B cell (primary cell): ENCODE data around the gene PLA2G4D. TPM values are rescaled to one million over a fixed set of nuclear protein-coding genes. Genes with fewer than 3 reads are reported as not detected.

Experiments
- ATAC-seq: fragments of 200-7000 bp; cut with Tn5 transposase; one replicate; pipeline ENCODE4 v1.10.0; 2021; ENCODE audit warnings: low read depth, mild to moderate bottlenecking, moderate number of reproducible peaks, moderate library complexity
- CTCF ChIA-PET: fragments of 350-600 bp; sonication (Branson Sonifier 250); formaldehyde crosslinking; loops from one replicate; lab custom pipeline; 2021; ENCODE audit warnings: antibody characterized with exemption, inconsistent platforms; lab: Charles Lee
- POLR2A ChIA-PET: fragments of 350-600 bp; sonication (Branson Sonifier 250); formaldehyde crosslinking; loops from one replicate; lab custom pipeline; 2021; ENCODE audit warnings: antibody characterized with exemption; lab: Charles Lee
- DNase-seq: peaks from one replicate; pipeline ENCODE4 v3.0.0; 2013
- H2AFZ ChIP-seq: 2 replicates; pipeline ENCODE4 v1.6.1; 2012; ENCODE audit warnings: mild to moderate bottlenecking, low read depth, low read length; ENCODE audit not compliant: insufficient read depth, poor library complexity, severe bottlenecking
- H3K27ac ChIP-seq, 2 donors: 1 replicate in 1 of 2; 2 replicates in 1 of 2; pipeline ENCODE4 v1.5.1; 2012 to 2013; ENCODE audit warnings: low read length in 2 of 2, mild to moderate bottlenecking in 2 of 2, moderate library complexity in 1 of 2
- H3K27me3 ChIP-seq, 4 experiments: fragments of 200-600 bp in 1 of 4; sonication (generic) in 1 of 4; replicated peaks in 1 of 4; 1 replicate in 2 of 4; 2 replicates in 2 of 4; pipeline versions ENCODE4 v1.6.1 to v1.7.0; 2013 to 2016; ENCODE audit warnings: low read length in 3 of 4, mild to moderate bottlenecking in 2 of 4, mixed read lengths in 1 of 4, moderate library complexity in 1 of 4; ENCODE audit not compliant: insufficient read depth in 4 of 4, control insufficient read depth in 3 of 4; ENCODE audit errors: control extremely low read depth in 1 of 4
- H3K36me3 ChIP-seq, 2 experiments: replicated peaks in 1 of 2; 1 replicate in 1 of 2; 2 replicates in 1 of 2; pipeline versions ENCODE4 v1.6.1 to v1.7.1; 2013; ENCODE audit warnings: low read length in 1 of 2; ENCODE audit not compliant: insufficient read depth in 2 of 2, control insufficient read depth in 1 of 2; ENCODE audit errors: control extremely low read depth in 1 of 2, extremely low read depth in 1 of 2
- H3K4me1 ChIP-seq, 2 donors: fragments of 200-600 bp in 1 of 2; sonication (generic) in 1 of 2; 1 replicate in 1 of 2; 2 replicates in 1 of 2; pipeline versions ENCODE4 v1.5.1 to v1.6.1; 2013 to 2017; ENCODE audit warnings: low read length in 2 of 2; ENCODE audit not compliant: control insufficient read depth in 2 of 2, insufficient read depth in 2 of 2
- H3K4me2 ChIP-seq: replicated peaks from 2 replicates; pipeline ENCODE3; 2012; ENCODE audit warnings: mild to moderate bottlenecking, low read depth, low read length; ENCODE audit not compliant: poor library complexity, severe bottlenecking
- H3K4me3 ChIP-seq, 5 experiments: fragments of 200-600 bp in 1 of 5; sonication (generic) in 1 of 5; 1 replicate in 3 of 5; 2 replicates in 2 of 5; pipeline versions ENCODE4 v1.5.1 to v1.7.0; 2011 to 2016; ENCODE audit warnings: low read length in 4 of 5, mild to moderate bottlenecking in 4 of 5, low read depth in 2 of 5, control low read depth in 1 of 5, moderate library complexity in 1 of 5; ENCODE audit not compliant: insufficient read depth in 1 of 5; ENCODE audit errors: control extremely low read depth in 1 of 5, extremely low read depth in 1 of 5
- H3K79me2 ChIP-seq: fragments of 200-600 bp; sonication (generic); one replicate; pipeline ENCODE4 v1.6.0; 2016; ENCODE audit warnings: low read length; ENCODE audit not compliant: control insufficient read depth, insufficient read depth
- H3K9ac ChIP-seq: fragments of 200-600 bp; sonication (generic); 2 replicates; pipeline ENCODE4 v1.6.1; 2017; ENCODE audit warnings: mild to moderate bottlenecking, low read length, moderate library complexity
- H3K9me3 ChIP-seq, 3 donors: one replicate each; pipeline versions ENCODE4 v1.6.1 to v1.7.1; 2013; ENCODE audit warnings: low read length in 2 of 3; ENCODE audit not compliant: control insufficient read depth in 2 of 3, insufficient read depth in 1 of 3; ENCODE audit errors: control extremely low read depth in 1 of 3
- H4K20me1 ChIP-seq: 2 replicates; pipeline ENCODE4 v1.6.0; 2012; ENCODE audit warnings: mild to moderate bottlenecking, low read length; ENCODE audit not compliant: insufficient read depth, control insufficient read depth, poor library complexity, severe bottlenecking
- H3K27ac Mint-ChIP-seq: one replicate; pipeline ENCODE4 v1.8.0; 2021; ENCODE audit warnings: mixed read lengths
- H3K27me3 Mint-ChIP-seq: one replicate; pipeline ENCODE4 v1.8.0; 2021; ENCODE audit warnings: mixed read lengths
- H3K4me1 Mint-ChIP-seq: one replicate; pipeline ENCODE4 v1.8.0; 2021; ENCODE audit warnings: mixed read lengths
- H3K4me3 Mint-ChIP-seq: one replicate; pipeline ENCODE4 v1.8.0; 2021; ENCODE audit warnings: mixed read lengths
- H3K9me3 Mint-ChIP-seq: one replicate; pipeline ENCODE4 v1.8.0; 2022; ENCODE audit warnings: mixed read lengths; ENCODE audit not compliant: insufficient read depth
- EZH2 ChIP-seq: IDR thresholded peaks from 2 replicates; pipeline ENCODE4 v1.6.1; 2012; ENCODE audit warnings: borderline replicate concordance, low read depth, mild to moderate bottlenecking, moderate library complexity, low read length; ENCODE audit not compliant: insufficient read depth, poor library complexity, severe bottlenecking
- whole genome bisulfite sequencing: methylation state at CpG from one replicate; pipeline ENCODE4 v1.1.5; 2013; ENCODE audit warnings: missing lambda C conversion rate; ENCODE audit not compliant: insufficient coverage; 5-methylcytosine and 5-hydroxymethylcytosine counted together
- intact Hi-C: fragments of 100-400 bp; cut with micrococcal nuclease; formaldehyde crosslinking; loops from one replicate; pipeline ENCODE4 v1.10.0; 2022
- polyA plus RNA-seq: library from polyadenylated mRNA; depleted of rRNA; stranded (reverse); fragments of >200 nt; gene quantifications from 2 replicates; pipeline ENCODE4 v1.2.3, GENCODE V29; 2012
- total RNA-seq, 2 donors: library from RNA; stranded (reverse); fragments of 120-200 nt in 1 of 2; gene quantifications; 1 replicate in 1 of 2; 2 replicates in 1 of 2; pipeline versions ENCODE4 v1.2.3 to v1.2.4, GENCODE V29; 2013 to 2022
- TF ChIP-seq, protein P1 (sequence below): fragments of 200-600 bp; IDR thresholded peaks from one replicate; pipeline ENCODE4 v1.8.0; 2022; ENCODE audit warnings: antibody characterized with exemption, mild to moderate bottlenecking

Gene PLA2G4D
- total and polyA plus RNA-seq, 2 donors (not counting 1 experiment from before 2014, with no cell fraction given): not detected

DNA sequence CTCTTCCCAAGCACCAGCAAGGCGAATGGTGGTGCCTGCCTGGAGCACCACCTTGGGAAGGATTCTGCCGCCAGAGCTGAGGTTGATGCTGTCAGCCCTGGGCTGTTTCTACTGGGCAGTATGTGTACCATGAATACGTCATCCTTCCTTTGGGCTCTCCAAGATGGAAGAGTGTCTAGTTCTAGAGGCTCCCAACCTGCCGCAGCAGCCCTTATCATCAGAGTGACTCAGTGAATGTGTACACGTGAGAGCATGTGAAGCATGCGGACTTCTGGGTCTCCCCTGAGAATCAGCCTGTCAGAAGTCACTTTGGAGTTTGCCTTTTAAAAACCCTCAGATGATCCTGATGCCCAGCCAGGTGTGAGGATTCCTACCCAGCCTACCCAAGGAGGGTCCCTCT is 20.9 kb downstream of the PLA2G4D start:
- CTCF ChIA-PET: interaction anchor here (4.4 kb wide), 1 partner anchor 10 kb away, joined by 22 read pairs; no protein-coding TSS in a partner anchor

DNA sequence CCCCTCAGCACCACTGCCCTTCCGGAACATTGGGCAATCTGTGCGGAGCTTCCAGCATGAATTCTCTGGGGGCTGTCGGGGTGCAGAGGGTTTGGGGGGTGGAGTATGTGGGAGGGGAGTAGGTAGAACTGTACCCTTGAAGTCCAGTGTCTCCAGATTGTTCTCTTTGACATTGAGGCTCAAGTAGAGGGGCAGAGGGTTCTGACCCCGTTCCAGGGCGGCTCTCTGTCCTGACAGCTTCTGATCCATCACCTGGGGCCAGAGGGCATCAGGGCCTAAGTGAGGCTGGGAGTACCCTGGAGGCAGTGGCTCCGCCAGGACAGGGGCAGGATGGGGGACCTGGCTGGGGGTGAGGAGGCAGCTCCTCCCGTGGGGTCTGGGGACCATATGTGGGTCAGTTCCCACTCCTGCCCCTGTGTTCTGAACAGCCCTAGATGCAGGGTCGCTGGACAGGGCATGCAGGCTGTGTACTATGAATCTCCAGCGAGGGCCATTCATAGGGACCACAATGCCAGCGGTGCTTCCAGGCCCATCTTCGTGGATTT is 22.1 kb downstream of the PLA2G4D start:
- CTCF ChIA-PET: interaction anchor here (1.3 to 4.4 kb wide), 2 partner anchors 11 kb away, joined by 3 to 22 read pairs; no protein-coding TSS in a partner anchor
- no peak overlapping the region for H2AFZ ChIP-seq

More for the DNA sequence above, 20.9 kb downstream of the PLA2G4D start:
- Histone ChIP-seq H3K4me3 (no peak overlapping the region), H3K27me3 (no peaks in the 10 kb centered on the region), H3K36me3 (no peaks in the 10 kb centered on the region), H3K27ac (no peak overlapping the region), H3K4me1 (no peaks in the 10 kb centered on the region), H4K20me1 (no peaks in the 10 kb centered on the region), H3K9ac (no peak overlapping the region), H3K9me3 (peaks cover 0 to 4% (median 0%) of the 10 kb centered on the region in 3 donors), H3K4me2 (no peak overlapping the region), H3K79me2 (no peaks in the 10 kb centered on the region), H2AFZ (no peak overlapping the region)
- H3K27ac Mint-ChIP-seq: no peak overlapping the region
- DNase-seq: no peak
- intact Hi-C loops: no loop called here
- H3K9me3 Mint-ChIP-seq: no peaks in the 10 kb centered on the region
- no peak for ATAC-seq
- POLR2A ChIA-PET: no interaction called here
- TF ChIP-seq EZH2: no peak
- TF ChIP-seq, protein P1, sequence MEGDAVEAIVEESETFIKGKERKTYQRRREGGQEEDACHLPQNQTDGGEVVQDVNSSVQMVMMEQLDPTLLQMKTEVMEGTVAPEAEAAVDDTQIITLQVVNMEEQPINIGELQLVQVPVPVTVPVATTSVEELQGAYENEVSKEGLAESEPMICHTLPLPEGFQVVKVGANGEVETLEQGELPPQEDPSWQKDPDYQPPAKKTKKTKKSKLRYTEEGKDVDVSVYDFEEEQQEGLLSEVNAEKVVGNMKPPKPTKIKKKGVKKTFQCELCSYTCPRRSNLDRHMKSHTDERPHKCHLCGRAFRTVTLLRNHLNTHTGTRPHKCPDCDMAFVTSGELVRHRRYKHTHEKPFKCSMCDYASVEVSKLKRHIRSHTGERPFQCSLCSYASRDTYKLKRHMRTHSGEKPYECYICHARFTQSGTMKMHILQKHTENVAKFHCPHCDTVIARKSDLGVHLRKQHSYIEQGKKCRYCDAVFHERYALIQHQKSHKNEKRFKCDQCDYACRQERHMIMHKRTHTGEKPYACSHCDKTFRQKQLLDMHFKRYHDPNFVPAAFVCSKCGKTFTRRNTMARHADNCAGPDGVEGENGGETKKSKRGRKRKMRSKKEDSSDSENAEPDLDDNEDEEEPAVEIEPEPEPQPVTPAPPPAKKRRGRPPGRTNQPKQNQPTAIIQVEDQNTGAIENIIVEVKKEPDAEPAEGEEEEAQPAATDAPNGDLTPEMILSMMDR: no peak
- no peak overlapping the region for H3K4me3 Mint-ChIP-seq
- WGBS: 90% methylated on average over 6 of the region's 6 CpGs
- H3K27me3 Mint-ChIP-seq: peaks cover 16% of the 10 kb centered on the region
- H3K4me1 Mint-ChIP-seq: no peaks in the 10 kb centered on the region

More for the DNA sequence above, 22.1 kb downstream of the PLA2G4D start:
- no peaks in the 10 kb centered on the region for H3K4me1 Mint-ChIP-seq
- Histone ChIP-seq H3K36me3 (no peaks in the 10 kb centered on the region), H3K9me3 (peaks cover 0 to 10% (median 0%) of the 10 kb centered on the region in 3 donors), H3K27me3 (no peaks in the 10 kb centered on the region), H4K20me1 (no peaks in the 10 kb centered on the region), H3K4me3 (no peak overlapping the region), H3K9ac (no peak overlapping the region), H3K79me2 (no peaks in the 10 kb centered on the region), H3K27ac (no peak overlapping the region), H3K4me1 (no peaks in the 10 kb centered on the region), H3K4me2 (no peak overlapping the region)
- H3K4me3 Mint-ChIP-seq: no peak overlapping the region
- peaks cover 20% of the 10 kb centered on the region for H3K27me3 Mint-ChIP-seq
- no peak for DNase-seq
- POLR2A ChIA-PET: no interaction called here
- peaks cover 5% of the 10 kb centered on the region for H3K9me3 Mint-ChIP-seq
- intact Hi-C loops: no loop called here
- TF ChIP-seq, protein P1: no peak
- TF ChIP-seq EZH2: no peak
- H3K27ac Mint-ChIP-seq: no peak overlapping the region
- WGBS: 83% methylated on average over 9 of the region's 11 CpGs
- ATAC-seq: no peak
